Measurements from ENCODE around the gene KDM2B. TPM values are rescaled to one million over a fixed set of nuclear protein-coding genes. Genes with fewer than 3 reads are reported as not detected.

Gene KDM2B
- polyA plus RNA-seq, 1 of the 3 experiments (the other 2 are of a cell fraction) = 11.5 TPM

- WGBS (ENCODE audit: low lambda C conversion rate) = 84% methylated on average over 26 of the region's 77 CpGs
- Histone ChIP-seq H3K4me1 (ENCODE audit: control insufficient read depth in 1 of 2, insufficient read depth in 2 of 2, low read depth in 1 of 2, low read length in 1 of 2) (peaks cover 25 to 32% of the 10 kb centered on the region in 2 experiments; a peak in 3 of 4 replicates), H3K4me2 (peak overlapping the region; percentile 96), H3K9me3 (no peaks in the 10 kb centered on the region), H3K36me3 (replicated peaks in 1 of 2; ENCODE audit: control insufficient read depth in 1 of 2, insufficient read depth in 2 of 2, low read length in 1 of 2) (peaks cover 17 to 19% of the 10 kb centered on the region in 2 experiments), H3K79me2 (ENCODE audit: insufficient read depth) (peaks cover 19% of the 10 kb centered on the region), H3K27me3 (ENCODE audit: insufficient read depth) (no peaks in the 10 kb centered on the region), H4K20me1 (ENCODE audit: insufficient read depth) (no peaks in the 10 kb centered on the region), H3K4me3 (ENCODE audit: low read depth in 2 of 2, low read length in 1 of 2) (peak overlapping the region; percentile 64 to 87), H2AFZ (ENCODE audit: low read depth) (peak overlapping the region; percentile 93; the same call in 1 of the 2 replicates), H3K27ac (ENCODE audit: low read depth in 2 of 2, low read length in 1 of 2) (peak overlapping the region; percentile 90 to 98), H3K9ac (peak overlapping the region; percentile 91), H3K9me2 (no peaks in the 10 kb centered on the region), H3F3A (replicated peaks; ENCODE audit: insufficient read depth) (peaks cover 41% of the 10 kb centered on the region)
- peak; percentile 37 for DNase-seq
- TF ChIP-seq IRF3 (IDR thresholded peaks at IDR 0.05; ENCODE audit: low read depth, low read length) (no peak), NFIC (IDR thresholded peaks at IDR 0.05; ENCODE audit: borderline replicate concordance) (no peak), USF2 (IDR thresholded peaks at IDR 0.05; ENCODE audit: borderline replicate concordance, low read depth, low read length) (no peak), PBX3 (IDR thresholded peaks at IDR 0.05) (no peak)
- CTCF ChIA-PET = interaction anchor here (0.8 to 5.0 kb wide), 4 partner anchors 25 to 90 kb away, joined by 3 to 30 read pairs (median 18); partner anchors contain the start of gene ORAI1
- POLR2A ChIA-PET = interaction anchor here (0.6 to 1.4 kb wide), 2 partner anchors 41 to 161 kb away, joined by 5 to 6 read pairs; no protein-coding TSS in a partner anchor
Measured at GRCh38 chr12:121578230-121579189, 2.3 kb downstream of the KDM2B start.

- Histone ChIP-seq H4K20me1 (ENCODE audit: insufficient read depth) (no peaks in the 10 kb centered on the region), H3K27me3 (ENCODE audit: insufficient read depth) (no peaks in the 10 kb centered on the region), H3K4me1 (ENCODE audit: control insufficient read depth in 1 of 2, insufficient read depth in 2 of 2, low read depth in 1 of 2, low read length in 1 of 2) (peaks cover 23 to 26% of the 10 kb centered on the region in 2 experiments; a peak in 3 of 4 replicates), H3K79me2 (ENCODE audit: insufficient read depth) (peaks cover 24% of the 10 kb centered on the region), H3K4me2 (peak overlapping the region; percentile 96), H3K9ac (peak overlapping the region; percentile 70), H3K4me3 (ENCODE audit: low read depth in 2 of 2, low read length in 1 of 2) (peak overlapping the region in 1 of 2 experiments; percentile 55; a peak in 2 of 4 replicates), H3K9me3 (no peaks in the 10 kb centered on the region), H3K36me3 (replicated peaks in 1 of 2; ENCODE audit: control insufficient read depth in 1 of 2, insufficient read depth in 2 of 2, low read length in 1 of 2) (peaks cover 17 to 19% of the 10 kb centered on the region in 2 experiments), H3F3A (replicated peaks; ENCODE audit: insufficient read depth) (peaks cover 37% of the 10 kb centered on the region), H2AFZ (ENCODE audit: low read depth) (peak overlapping the region; percentile 58; the same call in 1 of the 2 replicates), H3K27ac (ENCODE audit: low read depth in 2 of 2, low read length in 1 of 2) (peak overlapping the region in 1 of 2 experiments; percentile 98; a peak in 2 of 4 replicates), H3K9me2 (no peaks in the 10 kb centered on the region)
- POLR2A ChIA-PET = no interaction called here
- CTCF ChIA-PET = interaction anchor here (0.9 to 5.0 kb wide), 2 partner anchors 25 to 91 kb away, joined by 3 to 30 read pairs; no protein-coding TSS in a partner anchor
- WGBS (ENCODE audit: low lambda C conversion rate) = 90% methylated on average over 9 of the region's 10 CpGs
- no peak for DNase-seq
- TF ChIP-seq NFIC (IDR thresholded peaks at IDR 0.05; ENCODE audit: borderline replicate concordance) = no peak
- TF ChIP-seq PBX3 (IDR thresholded peaks at IDR 0.05) = no peak
- no peak for TF ChIP-seq EZH2phosphoT487 (IDR thresholded peaks at IDR 0.05; ENCODE audit: borderline replicate concordance, low read depth)
- TF ChIP-seq TCF12 (IDR thresholded peaks at IDR 0.05) = no peak
- TF ChIP-seq IRF3 (IDR thresholded peaks at IDR 0.05; ENCODE audit: low read depth, low read length) = no peak
- TF ChIP-seq USF1 (IDR thresholded peaks at IDR 0.05; ENCODE audit: borderline replicate concordance, low read depth) = no peak
- no peak for TF ChIP-seq TEAD4 (IDR thresholded peaks at IDR 0.05; ENCODE audit: borderline replicate concordance, insufficient read depth)
- no peak for TF ChIP-seq RXRA (IDR thresholded peaks at IDR 0.05; ENCODE audit: borderline replicate concordance, low read depth)
- TF ChIP-seq SIN3A (IDR thresholded peaks at IDR 0.05; ENCODE audit: borderline replicate concordance, low read depth, low read length) = no peak
- no peak for TF ChIP-seq TAF1 (IDR thresholded peaks at IDR 0.05; ENCODE audit: borderline replicate concordance, low read depth, low read length)
- no peak for TF ChIP-seq FOSL2 (IDR thresholded peaks at IDR 0.05; ENCODE audit: borderline replicate concordance, low read depth)
- no peak for TF ChIP-seq FOXJ3 (CRISPR knock-in tag; IDR thresholded peaks at IDR 0.05)
- TF ChIP-seq NRF1 (IDR thresholded peaks at IDR 0.05; ENCODE audit: low read depth, low read length) = no peak
Measured at GRCh38 chr12:121577443-121578180, 3.2 kb downstream of the KDM2B start.

Measured in SK-N-SH (cell line).